ENCODE measurements around the gene ABCC2.
"Not testable (repeated sequence)": the region's sequence is repeated elsewhere in the genome, so short reads cannot be mapped to it uniquely, and the experiment has no call there.

ABCC2 gene

DNA sequence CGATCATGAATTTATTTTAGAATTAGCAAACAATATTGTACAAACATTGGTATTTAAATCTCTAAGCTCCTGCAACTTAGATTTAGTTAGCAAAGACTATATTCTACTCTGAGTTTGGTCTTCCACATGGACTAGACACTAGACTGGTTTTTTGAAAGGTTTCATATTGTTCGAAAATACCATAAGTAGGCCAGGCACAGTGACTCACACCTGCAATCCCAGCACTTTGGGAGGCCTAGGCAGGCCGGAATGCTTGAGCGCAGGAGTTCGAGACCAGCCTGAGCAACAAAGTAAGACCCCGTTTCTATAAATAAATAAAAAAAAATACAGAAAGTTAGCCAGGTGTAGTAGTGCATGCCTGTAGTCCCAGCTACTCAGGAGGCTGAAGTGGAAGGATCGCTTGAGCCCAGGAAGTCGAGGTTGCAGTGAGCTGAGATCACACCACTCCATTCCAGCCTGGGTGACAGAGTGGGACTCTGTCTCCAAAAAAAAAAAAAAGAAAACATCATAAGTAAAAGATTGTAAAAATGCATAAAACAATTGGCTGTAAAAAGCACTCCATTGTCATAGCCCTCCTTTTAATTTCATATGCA lies 73.1 kb downstream of the ABCC2 start:
- DNase-seq: no peak

DNA sequence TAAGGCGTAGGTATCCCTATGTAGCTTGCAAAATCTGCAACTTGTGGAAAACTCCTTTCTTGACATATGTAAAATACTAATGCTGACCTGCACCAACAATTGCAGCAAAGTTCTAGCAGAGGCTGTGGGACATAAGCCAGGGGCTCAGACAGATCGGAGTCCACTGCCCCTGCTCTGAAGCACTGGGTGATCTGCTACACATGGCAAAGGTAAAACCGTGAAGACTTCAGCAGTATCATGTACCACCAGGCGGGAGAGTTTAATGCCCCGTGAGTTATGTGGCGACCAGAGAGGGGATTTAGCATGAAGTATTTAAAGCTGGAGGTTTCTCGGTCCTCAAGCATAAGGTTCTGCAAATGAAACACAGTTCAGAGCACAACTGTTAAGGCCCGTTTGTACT lies 76.4 kb downstream of the ABCC2 start:
- DNase-seq: no peak

DNA sequence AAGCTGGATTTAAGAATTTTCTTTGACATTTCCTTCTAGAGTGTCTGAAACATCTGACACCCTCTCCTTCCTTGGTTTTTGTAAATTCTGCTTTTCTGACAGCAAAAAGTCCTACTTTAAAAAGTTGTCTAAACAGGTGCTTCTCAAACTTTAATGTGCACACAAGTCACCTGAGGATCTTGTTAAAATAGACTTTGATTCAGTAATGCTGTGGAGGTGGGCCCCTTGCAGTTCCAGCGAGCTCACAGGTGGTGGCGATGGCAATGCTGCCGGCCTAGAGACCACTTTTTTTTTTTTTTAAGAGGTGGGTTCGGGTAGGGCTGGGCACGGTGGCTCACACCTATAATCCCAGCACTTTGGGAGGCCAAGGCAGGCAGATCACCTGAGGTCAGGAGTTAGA lies 77.1 kb downstream of the ABCC2 start:
- no peak for DNase-seq

DNA sequence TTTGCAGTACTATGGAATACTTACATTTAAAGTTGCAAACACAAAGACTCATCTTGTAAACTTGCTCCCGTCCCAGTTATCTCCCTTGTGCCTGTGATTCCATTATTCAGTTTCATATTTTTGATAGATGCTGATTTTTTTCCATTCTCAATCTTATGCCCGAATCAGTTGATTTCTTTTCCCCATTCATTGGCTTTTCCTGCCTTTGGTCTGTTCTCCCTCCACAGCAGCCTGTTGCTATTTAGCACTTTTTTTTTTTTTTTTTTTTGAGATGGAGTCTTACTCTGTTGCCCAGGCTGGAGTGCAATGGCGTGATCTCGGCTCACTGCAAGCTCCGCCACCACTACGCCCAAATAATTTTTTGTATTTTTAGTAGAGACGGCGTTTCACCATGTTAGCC lies 78.0 kb downstream of the ABCC2 start:
- DNase-seq: no peak

DNA sequence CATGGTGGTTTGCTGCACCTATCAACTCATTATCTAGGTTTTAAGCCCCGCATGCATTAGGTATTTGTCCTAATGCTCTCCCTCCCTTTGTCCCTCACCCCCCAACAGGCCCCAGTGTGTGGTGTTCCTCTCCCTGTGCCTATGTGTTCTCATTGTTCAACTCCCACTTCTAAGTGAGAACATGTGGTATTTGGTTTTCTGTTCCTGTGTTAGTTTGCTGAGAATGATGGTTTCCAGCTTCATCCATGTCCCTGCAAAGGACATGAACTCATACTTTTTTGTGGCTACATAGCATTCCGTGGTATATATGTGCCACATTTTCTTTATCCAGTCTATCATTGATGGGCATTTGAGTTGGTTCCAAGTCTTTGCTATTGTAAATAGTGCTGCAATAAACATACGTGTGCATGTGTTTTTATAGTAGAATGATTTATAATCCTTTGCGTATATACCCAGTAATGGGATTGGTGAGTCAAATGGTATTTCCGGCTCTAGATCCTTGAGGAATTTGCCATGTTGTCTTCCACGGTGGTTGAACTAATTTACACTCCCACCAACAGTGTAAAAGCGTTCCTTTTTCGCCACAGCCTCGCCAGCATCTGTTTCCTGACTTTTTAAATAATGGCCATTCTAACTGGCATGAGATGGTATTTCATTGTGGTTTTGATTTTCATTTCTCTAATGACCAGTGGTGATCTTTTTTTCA lies 81.2 kb downstream of the ABCC2 start:
- not testable (repeated sequence) for DNase-seq

DNA sequence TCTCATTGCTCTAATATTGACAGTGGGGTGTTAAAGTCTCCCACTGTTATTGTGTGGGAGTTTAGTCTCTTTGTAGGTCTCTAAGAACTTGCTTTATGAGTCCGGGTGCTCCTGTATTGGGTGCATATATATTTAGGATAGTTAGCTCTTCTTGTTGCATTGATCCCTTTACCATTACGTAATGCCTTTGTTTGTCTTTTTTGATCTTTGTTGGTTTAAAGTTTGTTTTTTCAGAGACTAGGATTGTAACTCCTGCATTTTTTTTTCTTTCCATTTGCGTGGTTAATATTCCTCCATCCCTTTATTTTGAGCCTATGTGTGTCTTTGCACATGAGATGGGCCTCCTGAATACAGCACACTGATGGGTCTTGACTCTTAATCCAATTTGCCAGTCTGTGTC lies 84.8 kb downstream of the ABCC2 start:
- not testable (repeated sequence) for DNase-seq

DNA sequence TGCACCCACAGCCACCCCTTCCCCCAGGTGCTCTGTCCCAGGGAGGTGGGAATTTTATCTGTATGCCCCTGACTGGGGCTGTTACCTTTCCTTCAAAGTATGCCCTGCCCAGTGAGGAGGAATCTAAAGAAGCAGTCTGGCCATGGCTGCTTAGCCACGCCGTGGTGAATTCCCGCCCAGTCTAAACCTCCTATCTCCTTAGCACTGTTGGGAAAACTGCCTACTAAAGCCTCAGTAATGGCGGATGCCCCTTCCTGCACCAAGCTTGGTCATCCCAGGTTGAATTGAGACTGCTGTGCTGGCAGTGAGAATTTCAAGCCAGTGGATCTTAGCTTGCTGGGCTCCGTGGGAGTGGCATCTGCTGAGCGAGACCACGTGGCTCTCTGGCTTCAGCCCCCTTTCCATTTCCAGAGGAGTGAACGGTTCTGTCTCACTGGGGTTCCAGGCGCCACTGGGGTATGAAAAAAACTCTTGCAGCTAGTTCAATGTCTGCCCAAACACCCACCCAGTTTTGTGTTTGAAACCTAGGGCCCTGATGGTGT lies 87.2 kb downstream of the ABCC2 start:
- no peak for DNase-seq

DNA sequence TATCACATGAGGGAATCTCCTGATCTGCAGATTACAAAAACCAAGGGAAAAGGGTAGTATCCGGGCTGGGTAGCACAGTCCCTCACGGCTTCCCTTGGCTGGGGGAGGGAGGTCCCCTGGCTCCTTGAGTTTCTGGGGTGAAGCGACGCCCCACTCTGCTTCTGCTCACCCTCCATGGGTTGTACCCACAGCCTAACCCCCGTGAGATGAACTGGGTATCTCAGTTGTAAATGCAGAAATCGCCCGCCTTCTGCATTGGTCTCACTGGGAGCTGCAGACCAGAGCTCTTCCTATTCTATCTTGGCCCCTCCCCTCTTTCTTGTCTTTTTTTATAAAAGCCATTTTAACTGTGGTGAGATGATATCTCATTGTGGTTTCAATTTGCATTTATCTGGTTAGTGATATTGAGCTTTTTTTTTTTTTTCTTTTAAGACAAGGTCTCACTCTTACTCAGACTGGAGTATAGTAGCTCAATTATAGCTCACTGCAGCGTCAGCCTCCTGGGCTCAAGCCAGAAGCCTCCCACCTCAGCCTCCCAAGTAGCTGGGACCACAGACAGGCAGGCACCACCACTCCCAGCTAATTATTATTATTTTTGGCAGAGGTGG lies 87.8 kb downstream of the ABCC2 start:
- peak; percentile 11 to 25 for DNase-seq

DNA sequence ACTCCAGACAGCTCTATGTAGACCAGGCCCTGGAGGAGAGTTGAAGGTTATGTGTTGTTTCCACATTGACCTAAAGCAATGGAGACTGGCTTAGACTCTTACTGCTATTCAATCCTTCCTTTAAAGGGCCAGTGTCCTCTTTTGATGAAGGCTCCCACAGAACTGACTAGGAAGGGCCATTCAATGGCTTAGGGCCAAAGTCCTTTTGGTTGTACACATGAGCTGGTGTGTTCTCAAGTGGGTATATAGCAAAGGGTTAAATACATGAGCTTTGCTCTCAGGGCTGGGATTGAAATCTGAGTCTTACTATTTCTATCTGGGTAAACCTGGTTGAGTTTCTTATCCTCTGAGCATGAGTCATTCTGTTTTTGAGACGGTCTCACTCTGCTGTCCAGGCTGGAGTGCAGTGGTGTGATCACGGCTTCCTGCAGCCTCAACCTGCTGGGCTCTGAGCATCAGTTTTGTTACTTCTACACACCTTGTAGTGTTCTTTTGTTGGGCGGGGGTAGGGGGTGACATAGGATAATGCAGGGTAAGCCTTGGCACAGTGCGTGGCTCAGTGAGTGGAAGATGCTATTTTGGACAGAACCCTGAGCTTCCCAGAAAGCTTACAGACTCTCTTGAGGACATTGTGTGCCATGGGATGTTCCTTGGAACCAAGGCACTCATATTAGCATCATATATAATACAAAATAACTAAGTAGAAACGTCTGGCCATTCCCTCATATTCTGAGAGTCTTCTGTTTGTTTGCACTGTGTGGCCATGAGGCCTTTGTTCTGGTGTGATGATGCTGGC lies 90.1 kb downstream of the ABCC2 start:
- DNase-seq: no peak

DNA sequence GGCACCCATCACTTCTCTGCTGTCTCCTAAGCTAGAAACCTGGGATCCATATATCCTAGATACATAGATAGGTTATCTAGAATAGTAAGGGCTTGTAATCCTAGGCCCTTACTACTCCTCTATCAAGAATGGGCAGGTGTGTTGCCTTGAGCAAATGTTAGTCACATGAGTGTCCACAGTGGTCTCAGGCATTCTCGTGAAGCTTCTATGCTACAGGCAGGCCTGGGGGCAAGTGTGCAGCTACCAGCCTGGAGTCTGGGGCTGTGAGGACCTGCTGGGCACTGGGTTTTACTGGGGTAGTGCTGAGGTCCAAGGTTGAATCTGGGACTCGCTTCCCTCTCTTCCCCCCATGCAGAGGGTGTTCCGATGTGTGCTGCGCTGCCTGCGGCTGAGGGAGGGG lies 91.4 kb downstream of the ABCC2 start:
- DNase-seq: no peak

DNA sequence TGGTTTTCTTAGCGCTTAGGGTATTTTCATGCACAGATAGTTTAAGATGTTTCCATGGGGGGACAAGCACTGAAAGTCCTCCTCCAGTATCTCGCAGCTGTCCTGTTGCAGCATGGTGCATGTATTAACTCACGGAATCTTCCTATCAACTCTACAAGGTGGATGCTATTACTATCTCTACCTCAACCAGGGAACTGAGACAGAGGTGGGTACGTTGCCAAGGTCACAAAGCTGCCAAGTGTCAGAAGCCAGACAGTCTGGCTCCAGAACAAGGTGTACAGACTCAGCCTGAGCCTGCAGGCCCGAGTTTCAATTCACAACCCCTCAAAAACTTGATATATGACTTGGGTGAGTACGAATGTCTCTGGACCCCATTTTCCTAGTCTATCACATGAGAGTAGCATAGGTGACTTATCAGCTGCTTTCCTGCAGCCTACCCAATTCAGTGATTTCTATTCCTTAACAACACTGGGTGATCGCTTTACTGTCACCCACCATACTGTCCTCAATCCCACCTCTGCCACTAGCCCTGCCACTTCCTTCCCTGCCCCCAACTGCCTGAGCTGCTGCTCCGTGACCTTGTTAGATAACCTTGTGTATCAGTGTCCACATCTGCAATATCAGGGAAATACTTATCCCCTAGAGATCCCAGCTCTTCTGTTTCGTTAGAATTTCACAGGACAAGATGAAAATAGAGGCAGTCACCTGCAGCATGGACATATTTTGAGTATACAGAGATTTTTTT lies 92.1 kb downstream of the ABCC2 start:
- DNase-seq: no peak

DNA sequence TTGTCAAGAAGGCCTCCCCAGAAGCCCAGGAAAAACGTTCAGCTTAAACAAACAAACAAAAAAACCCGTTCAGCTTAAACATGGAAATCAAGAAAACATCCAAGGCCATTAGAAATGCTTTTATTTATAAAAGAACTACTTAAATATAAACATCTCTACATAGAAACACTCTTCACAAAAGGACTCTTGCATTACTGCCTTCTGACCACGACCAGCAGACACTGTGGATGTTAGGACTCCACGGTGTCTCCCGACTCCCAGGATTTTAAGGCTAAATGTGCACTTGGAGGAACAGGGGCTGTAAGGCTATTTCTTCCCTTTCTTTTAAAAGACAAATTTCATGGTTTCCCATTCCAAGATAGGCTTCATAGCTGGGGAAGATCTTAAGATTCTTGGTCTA lies 93.0 kb downstream of the ABCC2 start:
- DNase-seq: no peak

DNA sequence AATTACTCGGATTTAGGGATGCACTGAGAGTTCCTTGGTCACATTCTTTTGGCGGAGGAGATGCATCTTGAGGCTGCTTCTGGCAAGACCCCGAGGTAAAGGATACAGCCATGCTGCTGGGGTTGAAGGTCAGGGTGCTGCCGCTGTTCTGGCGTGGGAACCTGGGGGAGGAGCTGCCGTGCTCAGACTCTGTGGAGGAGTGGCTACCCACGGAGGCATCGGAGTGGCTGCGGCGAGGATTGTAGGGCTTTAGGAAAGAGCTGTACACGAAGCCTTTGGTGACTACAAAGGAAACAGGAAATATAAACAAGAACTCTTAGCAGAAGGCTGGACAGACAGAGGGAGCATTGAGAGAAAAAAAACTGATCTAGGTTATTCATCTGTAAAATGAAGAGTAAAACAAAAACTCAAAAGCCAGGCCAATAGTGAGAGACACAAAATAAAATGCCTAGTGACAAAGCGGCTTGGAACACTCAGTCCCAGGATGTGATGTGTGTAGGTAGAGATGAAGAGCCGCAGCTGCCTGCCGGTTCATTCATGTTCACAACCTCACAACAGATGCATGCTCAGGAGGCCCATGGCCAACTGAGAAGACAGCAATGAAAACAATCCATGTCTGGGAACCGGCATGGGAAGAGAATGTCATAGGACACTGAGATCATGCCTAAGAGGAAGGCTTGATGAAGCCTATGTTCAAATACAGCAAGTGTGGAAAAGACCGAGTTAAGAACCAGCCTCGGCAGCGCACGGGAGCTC lies 97.8 kb downstream of the ABCC2 start:
- DNase-seq: no peak

DNA sequence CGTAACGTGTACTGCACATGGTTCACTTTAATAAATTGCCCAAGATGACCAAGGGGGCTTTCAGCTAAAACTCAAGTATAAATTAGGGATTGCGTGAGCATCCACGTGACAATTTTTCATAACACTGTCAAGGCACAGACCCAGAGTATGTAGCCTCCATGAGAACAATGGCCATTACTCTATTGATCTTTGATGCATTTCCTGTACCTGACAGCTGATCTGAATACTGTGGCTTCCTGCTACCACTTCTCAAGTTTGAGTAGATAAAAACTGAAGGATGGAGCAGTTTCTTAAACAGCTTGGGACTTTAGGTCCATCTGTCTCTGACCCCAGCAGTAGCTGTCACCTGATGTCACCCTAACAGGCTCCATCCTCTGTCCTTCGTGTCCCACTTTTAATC lies 98.9 kb downstream of the ABCC2 start:
- no peak for DNase-seq

DNA sequence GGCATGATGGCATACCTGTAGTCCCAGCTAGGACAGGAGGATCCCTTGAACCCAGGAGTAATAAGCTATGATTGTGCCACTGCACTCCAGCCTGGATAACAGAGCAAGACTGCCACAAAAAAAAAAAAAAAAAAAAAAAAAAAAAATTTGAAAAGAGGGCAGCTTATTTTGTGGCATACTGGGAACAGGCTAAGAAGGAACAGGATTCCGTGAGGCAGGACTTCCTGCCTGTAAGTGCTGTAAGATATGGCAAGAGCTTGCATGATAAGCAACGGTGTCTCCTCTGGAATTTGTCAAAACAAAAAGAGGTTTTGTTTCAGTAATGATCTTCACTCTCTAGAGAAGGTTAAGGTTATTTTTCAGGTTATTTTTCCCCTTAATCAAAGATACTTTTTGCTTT lies 101.1 kb downstream of the ABCC2 start:
- DNase-seq: no peak

DNA sequence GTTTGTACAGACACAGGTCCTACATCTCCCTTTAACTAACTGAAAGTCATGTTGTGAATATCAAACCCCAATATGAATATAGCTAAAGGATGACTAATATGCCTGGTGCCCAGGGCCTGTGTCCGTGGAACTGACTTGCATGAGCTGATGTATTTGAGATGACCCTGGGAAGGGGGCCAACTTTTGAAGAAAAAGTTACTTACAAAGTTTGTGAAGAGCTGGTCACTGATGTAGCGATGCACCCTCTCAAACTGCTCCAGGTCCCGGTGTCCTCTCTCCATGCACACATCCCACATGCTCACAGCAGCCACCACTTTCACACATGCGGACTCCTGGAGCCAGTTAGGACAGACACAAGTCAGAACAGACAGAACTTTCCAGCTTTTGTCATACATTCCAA lies 106.2 kb downstream of the ABCC2 start:
- DNase-seq: no peak

DNA sequence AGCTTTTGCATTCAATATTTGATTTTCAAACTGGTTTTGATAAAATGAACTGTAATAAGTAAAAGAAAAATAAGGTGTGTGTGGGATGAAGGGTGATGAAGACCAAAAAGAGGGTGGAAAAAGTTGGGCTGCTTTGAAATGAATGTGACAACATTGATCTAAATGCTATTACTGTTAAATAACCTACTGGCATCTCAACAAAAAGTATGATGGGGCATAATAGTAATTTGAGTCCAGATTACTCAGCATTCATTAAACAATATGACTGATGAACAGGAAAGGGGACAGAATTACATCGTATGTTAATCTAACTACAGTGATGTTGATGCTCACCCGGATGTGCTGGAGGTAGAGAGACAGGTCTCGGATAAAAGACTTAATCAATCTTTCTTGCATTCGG lies 112.2 kb downstream of the ABCC2 start:
- no peak for DNase-seq

DNA sequence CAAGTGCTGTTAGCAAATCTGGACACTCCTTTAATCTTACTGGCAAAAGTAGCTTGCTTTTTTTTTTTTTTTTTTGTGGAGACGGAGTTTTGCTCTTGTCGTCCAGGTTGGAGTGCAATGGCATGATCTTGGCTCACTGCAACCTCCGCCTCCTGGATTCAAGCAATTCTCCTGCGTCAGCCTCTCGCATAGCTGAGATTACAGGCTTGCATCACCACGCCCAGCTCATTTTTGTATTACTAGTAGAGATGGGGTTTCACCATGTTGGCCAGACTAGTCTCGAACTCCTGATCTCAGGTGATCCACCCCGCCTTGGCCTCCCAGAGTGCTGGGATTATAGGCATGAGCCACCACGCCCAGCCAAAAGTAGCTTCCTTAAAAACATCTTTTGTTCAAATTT lies 112.6 kb downstream of the ABCC2 start:
- not testable (repeated sequence) for DNase-seq

DNA sequence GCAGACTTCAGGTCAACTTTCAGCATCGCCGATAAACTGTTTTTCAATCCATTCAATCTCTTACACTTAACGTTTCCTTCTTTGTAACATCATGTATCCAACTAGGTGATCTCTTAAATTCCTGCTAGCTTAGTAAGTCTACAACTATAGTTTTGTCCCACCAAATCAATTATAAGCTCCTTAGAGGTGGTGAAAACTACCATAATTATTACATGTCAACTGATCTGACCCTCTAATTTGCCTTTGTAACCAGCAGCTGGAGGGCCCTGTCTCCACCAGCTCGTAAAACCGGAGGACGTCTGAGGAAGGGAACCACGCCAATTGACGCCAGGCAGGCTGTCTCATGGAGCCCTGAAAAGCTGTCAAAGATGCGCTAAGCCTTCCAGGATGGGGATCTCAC lies 113.4 kb downstream of the ABCC2 start:
- no peak for DNase-seq

All from stimulated activated CD4-positive, alpha-beta T cell treated with anti-CD3 and anti-CD28 coated beads, Interleukin-2, amount 100 ng/mL, for 48 hours (primary cell).